ENCODE data around the gene FBXL22. TPM values are rescaled to one million over a fixed set of nuclear protein-coding genes. Genes with fewer than 3 reads are reported as not detected.

Gene FBXL22
- polyA plus RNA-seq, 1 experiment = 3.8 TPM

DNA sequence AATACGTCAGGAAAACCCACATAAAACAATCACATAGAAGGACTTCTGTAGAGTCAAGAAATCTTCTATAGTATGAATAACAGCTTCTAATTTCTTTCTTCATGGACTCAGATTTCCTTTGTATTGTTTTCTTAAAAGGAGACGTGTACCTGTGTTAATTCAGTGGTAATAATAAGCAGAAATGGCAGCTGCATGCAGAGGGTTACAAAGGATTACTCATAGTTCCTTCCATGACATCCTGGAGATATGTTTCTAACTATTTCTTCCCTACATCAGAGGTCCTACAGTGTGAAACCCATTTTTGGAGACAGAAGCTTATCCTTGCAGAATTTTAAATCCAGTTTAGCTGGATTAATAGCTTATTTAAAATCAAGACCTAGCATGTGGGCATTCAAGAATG, 36.1 kb downstream of the FBXL22 start:
- ChIA-PET CTCF (interaction anchor here (0.8 to 0.9 kb wide), 2 partner anchors 18 to 23 kb away, joined by 3 to 4 read pairs; no protein-coding TSS in a partner anchor), POLR2A (no interaction called here)
- no peak overlapping the region for H3K4me3 ChIP-seq (ENCODE audit: low read depth, low read length)
- no peaks in the 10 kb centered on the region for H3K27me3 ChIP-seq (ENCODE audit: control insufficient read depth, insufficient read depth, low read length)
- DNase-seq (ENCODE audit: low read depth) = no peak
- TF ChIP-seq, protein P1, sequence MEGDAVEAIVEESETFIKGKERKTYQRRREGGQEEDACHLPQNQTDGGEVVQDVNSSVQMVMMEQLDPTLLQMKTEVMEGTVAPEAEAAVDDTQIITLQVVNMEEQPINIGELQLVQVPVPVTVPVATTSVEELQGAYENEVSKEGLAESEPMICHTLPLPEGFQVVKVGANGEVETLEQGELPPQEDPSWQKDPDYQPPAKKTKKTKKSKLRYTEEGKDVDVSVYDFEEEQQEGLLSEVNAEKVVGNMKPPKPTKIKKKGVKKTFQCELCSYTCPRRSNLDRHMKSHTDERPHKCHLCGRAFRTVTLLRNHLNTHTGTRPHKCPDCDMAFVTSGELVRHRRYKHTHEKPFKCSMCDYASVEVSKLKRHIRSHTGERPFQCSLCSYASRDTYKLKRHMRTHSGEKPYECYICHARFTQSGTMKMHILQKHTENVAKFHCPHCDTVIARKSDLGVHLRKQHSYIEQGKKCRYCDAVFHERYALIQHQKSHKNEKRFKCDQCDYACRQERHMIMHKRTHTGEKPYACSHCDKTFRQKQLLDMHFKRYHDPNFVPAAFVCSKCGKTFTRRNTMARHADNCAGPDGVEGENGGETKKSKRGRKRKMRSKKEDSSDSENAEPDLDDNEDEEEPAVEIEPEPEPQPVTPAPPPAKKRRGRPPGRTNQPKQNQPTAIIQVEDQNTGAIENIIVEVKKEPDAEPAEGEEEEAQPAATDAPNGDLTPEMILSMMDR (IDR thresholded peaks at IDR 0.05; ENCODE audit: insufficient read depth, low read depth, low read length) = no peak
- H3K36me3 ChIP-seq (ENCODE audit: control insufficient read depth, insufficient read depth, low read length) = peaks cover 12% of the 10 kb centered on the region

- TF ChIP-seq, protein P1 (IDR thresholded peaks at IDR 0.05; ENCODE audit: insufficient read depth, low read depth, low read length) = no peak
- Histone ChIP-seq H3K36me3 (ENCODE audit: control insufficient read depth, insufficient read depth, low read length) (peaks cover 11% of the 10 kb centered on the region), H3K27me3 (ENCODE audit: control insufficient read depth, insufficient read depth, low read length) (no peaks in the 10 kb centered on the region), H3K4me3 (ENCODE audit: low read depth, low read length) (no peak overlapping the region)
- no peak for DNase-seq (ENCODE audit: low read depth)
- POLR2A ChIA-PET = no interaction called here
- CTCF ChIA-PET = no interaction called here
Observed at GRCh38 chr15:63634154-63634553, 37.0 kb downstream of the FBXL22 start.

DNA sequence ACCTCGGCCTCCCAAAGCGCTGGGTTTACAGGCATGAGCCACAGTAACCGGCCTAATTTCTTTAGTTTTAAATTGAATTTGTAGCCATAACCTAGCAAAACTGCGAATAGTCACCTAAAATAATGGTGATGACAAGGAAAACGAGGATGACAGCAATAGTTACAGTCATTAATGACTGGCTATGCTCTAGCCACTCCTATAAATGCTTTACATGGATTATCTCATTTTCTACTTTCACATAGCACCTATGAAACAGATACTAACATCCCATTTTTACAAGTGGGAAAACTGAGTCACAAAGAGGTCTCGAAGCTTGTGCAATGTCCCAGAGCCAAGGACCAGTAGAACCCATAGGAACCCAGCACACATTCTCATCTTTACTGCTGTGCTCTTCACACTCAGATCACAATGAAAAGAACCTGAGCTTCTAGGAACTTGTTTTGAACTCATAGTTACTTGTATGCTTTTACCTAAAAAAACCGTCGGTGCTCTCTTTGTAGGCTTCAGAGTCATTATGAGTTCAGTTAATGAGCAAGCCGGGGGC, 39.4 kb downstream of the FBXL22 start:
- Histone ChIP-seq H3K4me3 (ENCODE audit: low read depth, low read length) (no peak overlapping the region), H3K36me3 (ENCODE audit: control insufficient read depth, insufficient read depth, low read length) (peaks cover 8% of the 10 kb centered on the region), H3K27me3 (ENCODE audit: control insufficient read depth, insufficient read depth, low read length) (no peaks in the 10 kb centered on the region)
- ChIA-PET POLR2A (no interaction called here), CTCF (no interaction called here)
- TF ChIP-seq, protein P1 (IDR thresholded peaks at IDR 0.05; ENCODE audit: insufficient read depth, low read depth, low read length) = no peak
- DNase-seq (ENCODE audit: low read depth) = no peak

GRCh38 chr15:63638839-63639238, 41.7 kb downstream of the FBXL22 start:
- POLR2A ChIA-PET = no interaction called here
- CTCF ChIA-PET = interaction anchor here (0.5 kb wide), 1 partner anchor 38 kb away, joined by 3 read pairs; no protein-coding TSS in a partner anchor
- TF ChIP-seq, protein P1 (IDR thresholded peaks at IDR 0.05; ENCODE audit: insufficient read depth, low read depth, low read length) = no peak

GRCh38 chr15:63640146-63640545, 43.0 kb downstream of the FBXL22 start:
- H3K27me3 ChIP-seq (ENCODE audit: control insufficient read depth, insufficient read depth, low read length) = no peaks in the 10 kb centered on the region
- POLR2A ChIA-PET = no interaction called here
- CTCF ChIA-PET = interaction anchor here (0.7 to 1.1 kb wide), 2 partner anchors 89 to 428 kb away, joined by 3 to 4 read pairs; no protein-coding TSS in a partner anchor
- TF ChIP-seq, protein P1 (IDR thresholded peaks at IDR 0.05; ENCODE audit: insufficient read depth, low read depth, low read length) = no peak
- peaks cover 7% of the 10 kb centered on the region for H3K36me3 ChIP-seq (ENCODE audit: control insufficient read depth, insufficient read depth, low read length)
- DNase-seq (ENCODE audit: low read depth) = no peak
- no peak overlapping the region for H3K4me3 ChIP-seq (ENCODE audit: low read depth, low read length)

More at GRCh38 chr15:63638839-63639238, 41.7 kb downstream of the FBXL22 start:
- no peak for DNase-seq (ENCODE audit: low read depth)
- Histone ChIP-seq H3K27me3 (ENCODE audit: control insufficient read depth, insufficient read depth, low read length) (no peaks in the 10 kb centered on the region), H3K36me3 (ENCODE audit: control insufficient read depth, insufficient read depth, low read length) (peaks cover 7% of the 10 kb centered on the region), H3K4me3 (ENCODE audit: low read depth, low read length) (no peak overlapping the region)

Other genes starting within 250 kb of the FBXL22 start
- 13.1 and 16.9 TPM in 2 replicates for gene CA12, start 215.5 kb upstream of the FBXL22 start, polyA plus RNA-seq (2011; rRNA removed)
- 13.3 and 17.2 TPM in 2 replicates for gene USP3, start 92.8 kb upstream of the FBXL22 start, polyA plus RNA-seq (2011; rRNA removed)
- gene HERC1, start 236.6 kb downstream of the FBXL22 start, polyA plus RNA-seq (2011; rRNA removed) = 21.4 and 22.0 TPM in 2 replicates

Data from BJ (cell line).